HL-60/S4 (cell line): Measurements from ENCODE around the gene SLC66A1.

Experiments used
- in situ Hi-C: fragments of 300-500 bp; cut with MboI; formaldehyde crosslinking; loops from 2 replicates; pipeline ENCODE4 v1.14.3; 2022; ENCODE audit warnings: low sequenced_read_pairs

SLC66A1 gene

DNA sequence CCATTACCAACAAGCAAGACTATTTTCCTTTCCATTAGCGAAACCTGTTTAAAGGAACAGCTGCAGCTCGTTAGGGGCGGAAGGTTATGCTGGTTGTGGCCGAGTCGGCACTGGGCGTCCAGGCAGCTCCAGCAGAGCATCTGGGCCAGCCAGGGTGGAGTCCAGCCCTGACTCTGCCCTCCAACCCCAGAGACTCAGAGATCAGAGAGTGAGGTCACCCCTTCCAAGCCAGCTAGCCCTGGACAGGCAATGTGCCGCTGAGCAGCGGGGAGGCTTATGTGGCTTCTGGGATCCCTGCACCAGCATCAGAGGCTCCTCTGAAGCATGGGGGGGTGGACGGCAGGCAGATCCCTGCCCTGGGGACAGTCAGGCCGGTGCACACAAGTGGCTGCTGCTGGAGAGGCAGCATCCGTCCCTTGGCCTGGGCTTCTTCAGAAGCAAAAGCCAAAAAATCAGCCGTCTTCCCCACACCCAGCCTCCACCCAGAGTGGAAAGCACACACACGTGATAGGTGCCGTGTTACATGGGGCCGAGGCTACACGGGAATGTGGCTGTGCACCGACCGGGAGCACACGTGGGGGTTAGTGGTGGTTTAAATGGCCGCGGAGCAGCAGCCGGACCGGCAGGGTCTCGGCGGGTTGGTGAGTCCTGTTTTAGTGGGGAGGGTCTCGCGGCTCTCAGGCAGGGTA is 30.1 kb downstream of the SLC66A1 start:
- in situ Hi-C loops = loop anchor here (10.0 kb wide), 1 partner anchor 313 kb away; no protein-coding TSS in a partner anchor

DNA sequence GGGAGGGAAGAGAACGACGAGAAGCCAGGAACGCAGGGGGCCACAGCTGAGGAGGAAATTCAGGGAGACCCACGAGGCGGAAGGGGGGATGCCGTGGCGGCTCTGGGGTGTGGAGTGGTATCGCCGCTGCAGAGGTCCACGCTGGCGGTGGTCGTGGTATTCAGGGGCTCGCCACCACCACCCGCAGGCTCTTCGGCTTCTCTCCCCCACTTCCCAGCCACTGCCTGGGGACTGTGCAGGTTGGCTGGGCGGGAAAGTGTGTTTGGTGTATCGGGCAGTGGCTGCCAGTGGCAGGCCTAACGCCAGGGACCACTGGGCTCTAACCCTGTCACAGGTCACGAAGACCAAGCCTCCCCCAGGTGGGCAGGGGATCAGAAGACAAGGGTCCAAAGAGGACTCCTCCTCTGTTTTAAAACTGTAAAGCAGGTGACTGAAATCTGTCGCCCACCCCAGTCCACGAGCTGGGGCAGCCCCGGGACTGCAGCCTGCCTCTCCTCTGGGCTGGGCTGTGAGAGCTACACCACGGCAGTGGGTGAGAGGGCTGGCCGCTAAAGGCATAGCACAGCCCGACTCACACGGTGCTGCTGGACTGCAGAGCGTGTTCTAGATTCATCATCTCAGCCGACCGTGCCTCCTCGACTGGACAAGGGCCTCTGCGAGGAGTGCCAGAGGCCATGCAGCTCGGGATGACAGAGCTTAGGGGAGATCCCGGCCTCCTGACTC is 30.9 kb downstream of the SLC66A1 start:
- in situ Hi-C loops = loop anchor here (10.0 kb wide), 1 partner anchor 312 kb away; no protein-coding TSS in a partner anchor

DNA sequence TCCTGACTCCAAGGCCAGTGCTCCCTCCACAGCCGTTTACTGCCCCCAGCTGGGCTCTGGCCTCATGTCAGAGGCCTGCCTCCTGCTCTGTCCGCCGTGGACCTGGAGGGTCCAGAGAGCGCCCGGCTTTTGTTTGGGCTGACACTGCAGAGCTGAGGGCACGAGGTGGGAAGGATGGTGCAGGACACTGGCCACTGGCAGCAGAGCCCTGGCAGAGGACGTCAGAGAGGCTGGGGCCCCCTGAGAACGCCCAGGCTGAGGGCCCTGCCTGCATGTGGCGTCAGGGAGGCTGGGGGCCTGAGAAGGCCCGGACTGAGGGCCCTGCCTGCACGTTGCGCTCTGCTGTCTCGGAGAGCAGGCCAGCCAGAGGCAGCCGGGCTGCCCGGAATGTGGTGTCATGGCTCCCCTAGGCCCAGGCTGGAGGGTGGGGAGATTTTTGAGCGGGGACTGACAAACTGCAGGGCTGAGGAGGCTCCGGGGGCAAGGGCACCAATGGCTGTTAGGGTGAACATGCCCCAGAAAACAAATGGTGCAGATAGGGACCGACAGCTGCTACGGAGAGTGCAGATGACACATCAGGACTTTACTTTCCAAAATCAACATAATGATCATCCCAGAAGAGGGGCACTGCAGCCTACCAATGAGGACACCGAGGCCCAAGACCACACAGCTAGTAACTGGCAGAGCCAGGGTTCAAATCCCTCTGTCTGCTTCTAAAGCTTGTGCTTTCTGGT is 31.7 kb downstream of the SLC66A1 start:
- in situ Hi-C loops = loop anchor here (10.0 kb wide), 1 partner anchor 311 kb away; no protein-coding TSS in a partner anchor

DNA sequence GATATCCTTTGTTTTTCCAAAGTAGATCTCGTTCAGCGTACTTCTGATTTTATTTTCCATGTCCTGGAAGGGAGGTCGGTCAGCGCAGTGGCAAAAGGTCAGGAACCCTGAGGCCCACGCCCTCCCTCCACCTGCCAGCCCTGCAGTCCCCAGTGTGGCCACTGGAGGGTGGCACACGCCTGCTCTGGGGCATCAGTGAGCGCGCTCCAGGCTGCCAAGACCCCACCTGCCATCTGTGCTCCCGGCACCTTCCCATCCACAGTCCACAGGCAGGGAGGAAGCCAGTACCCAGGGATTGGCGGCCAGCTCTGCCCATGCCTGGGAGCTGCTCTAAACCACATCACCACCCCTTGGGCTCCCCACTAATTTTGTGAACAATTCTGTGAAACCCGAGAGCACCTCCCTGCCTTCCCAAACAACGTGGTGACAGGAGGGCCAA is 32.3 kb downstream of the SLC66A1 start:
- in situ Hi-C loops = loop anchor here (10.0 kb wide), 1 partner anchor 310 kb away; no protein-coding TSS in a partner anchor

DNA sequence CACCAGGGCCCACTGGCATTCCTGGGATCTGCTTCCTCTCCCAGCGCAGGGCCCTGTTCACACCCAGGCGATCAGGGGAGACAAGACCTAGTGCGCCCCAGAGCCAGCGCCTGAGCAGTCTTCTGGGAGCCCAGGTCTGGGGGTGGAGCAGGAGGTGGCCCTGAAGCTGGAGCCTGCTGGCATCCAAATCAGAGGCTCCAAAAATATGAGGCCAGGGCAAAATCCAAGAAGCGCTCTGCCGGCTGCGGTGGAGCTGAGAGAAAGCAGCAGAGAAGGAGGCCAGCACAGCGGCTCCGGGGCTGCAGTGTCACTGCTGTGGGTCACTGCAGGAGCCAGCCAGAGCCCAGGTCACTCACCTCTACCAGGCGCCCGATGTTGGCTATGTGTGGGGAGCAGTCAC is 32.7 kb downstream of the SLC66A1 start:
- in situ Hi-C loops = loop anchor here (10.0 kb wide), 1 partner anchor 310 kb away; no protein-coding TSS in a partner anchor

DNA sequence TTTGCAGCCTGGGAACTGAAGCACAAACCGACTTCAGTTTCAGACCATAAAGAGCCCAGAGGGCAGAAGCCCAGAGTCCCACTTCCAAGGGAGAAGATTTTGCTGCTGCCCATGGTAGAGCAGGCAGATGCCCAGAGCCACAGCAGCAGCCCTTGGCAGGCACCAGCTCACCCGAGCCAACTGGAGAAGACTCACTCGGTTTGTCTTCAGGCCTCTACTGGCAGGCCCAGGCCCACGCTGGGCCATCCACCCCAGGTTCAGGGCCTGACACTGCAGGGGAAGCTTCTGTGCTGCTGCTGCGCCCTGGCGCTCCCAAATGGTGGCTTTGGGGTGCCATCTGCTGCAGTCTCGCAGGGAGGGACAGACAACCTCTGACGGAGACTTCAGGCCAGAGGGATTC is 33.3 kb downstream of the SLC66A1 start:
- in situ Hi-C loops = loop anchor here (10.0 kb wide), 1 partner anchor 309 kb away; no protein-coding TSS in a partner anchor

DNA sequence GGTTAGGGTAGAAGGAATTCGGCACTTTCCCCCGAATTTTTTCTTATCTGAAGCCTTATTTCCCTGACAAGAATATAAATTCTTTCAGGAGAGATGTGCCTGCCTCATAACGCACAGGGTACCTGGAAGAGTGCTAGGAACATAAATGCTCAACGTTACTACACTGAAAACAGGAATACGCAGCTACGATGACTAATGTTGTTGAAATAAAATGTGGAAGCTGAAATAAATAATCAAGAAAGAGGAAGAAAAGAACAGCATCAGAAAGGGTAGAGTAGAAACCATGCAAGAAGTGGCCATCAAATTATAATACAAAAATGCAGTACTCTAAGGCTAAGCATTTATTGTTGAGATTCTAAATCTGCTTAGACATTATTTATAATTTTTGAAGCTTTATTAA is 33.9 kb downstream of the SLC66A1 start:
- in situ Hi-C loops = loop anchor here (10.0 kb wide), 1 partner anchor 309 kb away; no protein-coding TSS in a partner anchor

DNA sequence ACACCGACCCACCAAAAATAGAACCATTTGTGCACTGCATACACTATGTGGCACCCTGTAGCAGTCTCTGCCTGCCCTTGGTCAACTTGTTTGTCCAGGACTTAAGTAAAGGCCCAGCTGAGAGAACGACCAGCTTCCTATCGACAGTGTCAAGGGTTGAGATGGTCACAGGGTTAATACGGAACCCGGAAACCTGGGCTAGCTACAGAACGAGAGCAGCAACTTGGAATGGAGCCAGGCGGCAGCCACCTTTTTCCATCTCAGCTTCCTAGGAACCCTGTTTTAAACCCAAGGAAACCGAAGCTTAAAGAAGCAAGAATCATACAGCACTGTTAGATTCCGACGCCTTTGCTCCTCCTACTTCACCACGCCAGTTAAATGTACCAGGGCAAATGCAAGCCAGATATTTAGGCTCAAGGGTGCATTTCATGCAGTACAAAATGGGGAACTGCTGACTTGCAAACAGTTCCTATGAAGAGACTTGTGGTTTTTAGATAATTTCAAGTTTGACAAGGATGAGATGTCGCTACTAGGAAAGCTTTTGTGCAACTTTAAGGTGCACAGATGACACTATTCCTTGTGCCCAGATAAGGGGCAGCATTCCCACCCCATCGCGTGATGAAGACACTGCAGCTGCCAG is 35.5 kb downstream of the SLC66A1 start:
- in situ Hi-C loops = loop anchor here (10.0 kb wide), 1 partner anchor 307 kb away; no protein-coding TSS in a partner anchor

DNA sequence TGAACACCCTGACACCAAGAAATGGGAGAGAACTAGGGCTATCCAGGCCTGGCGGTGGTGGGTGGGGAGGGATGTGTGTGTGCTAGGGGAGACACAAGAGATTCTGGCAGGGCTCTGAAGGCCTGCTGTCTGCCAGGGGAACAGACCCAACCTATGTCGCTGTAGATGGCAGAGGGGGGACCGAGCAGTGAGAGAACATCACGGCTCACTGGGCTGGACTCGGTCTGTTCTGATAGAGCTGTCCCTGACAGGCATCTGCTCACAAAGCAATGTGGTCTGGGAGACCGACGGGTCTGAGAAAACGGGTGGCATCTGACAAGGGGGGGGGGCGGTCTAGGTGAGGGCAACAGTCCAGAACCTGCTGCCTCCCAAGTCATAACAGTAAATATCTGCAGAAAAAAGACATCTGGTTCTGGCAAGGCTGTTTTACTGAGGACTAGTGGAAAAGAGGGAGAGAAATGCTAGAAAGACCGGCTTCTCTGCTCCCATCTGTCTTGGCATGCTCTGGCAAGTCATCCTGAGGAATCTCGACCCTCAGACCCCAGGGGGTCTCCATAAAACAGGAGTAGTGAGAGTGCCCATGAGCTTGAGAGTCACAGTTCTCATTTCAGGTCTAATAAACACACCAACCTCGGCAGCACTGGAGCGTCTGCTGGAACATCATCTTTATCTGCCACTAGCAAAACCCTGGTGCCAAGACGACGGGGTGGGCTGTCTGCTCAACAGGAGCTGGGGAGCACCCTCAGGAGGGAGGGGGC is 36.5 kb downstream of the SLC66A1 start:
- in situ Hi-C loops = loop anchor here (10.0 kb wide), 1 partner anchor 306 kb away; no protein-coding TSS in a partner anchor

DNA sequence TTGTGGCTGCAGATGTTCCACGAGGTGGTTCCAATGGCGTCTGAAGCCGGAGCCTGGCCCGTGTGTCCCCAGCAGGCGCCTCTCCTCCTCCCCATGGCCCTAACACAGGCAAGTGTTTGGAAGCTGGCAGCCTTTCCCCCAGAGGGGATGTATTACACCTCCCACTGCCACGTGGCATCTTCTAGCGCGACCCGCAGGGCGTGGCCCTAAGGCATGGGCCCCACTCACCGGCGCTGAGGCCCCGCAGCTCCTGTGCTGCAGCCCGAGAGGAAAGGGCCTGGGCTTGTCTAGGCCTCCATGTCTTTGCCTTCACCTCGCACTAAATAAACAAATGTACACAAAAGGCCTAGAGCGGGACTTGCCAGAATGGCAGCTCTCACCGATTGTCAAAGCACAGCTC is 37.9 kb downstream of the SLC66A1 start:
- in situ Hi-C loops = loop anchor here (10.0 kb wide), 1 partner anchor 305 kb away; no protein-coding TSS in a partner anchor

DNA sequence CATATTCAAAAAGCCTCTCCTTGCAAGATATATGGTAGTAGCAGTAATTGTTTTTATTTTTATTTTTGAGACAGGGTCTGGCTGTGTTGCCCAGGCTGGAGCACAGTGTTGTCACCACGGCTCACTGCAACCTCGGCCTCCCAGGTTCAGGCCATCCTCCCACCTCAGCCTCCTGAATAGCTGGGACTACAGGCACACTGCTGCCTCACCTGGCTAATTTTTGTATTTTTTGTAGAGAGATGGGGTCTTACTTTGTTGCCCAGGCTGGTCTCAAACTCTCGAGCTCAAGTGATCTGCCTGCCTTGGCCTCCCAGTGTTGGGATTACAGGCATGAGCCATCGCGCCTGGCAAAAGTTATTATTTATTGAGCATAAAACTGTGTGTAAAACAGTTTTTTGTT is 38.4 kb downstream of the SLC66A1 start:
- in situ Hi-C loops = no loop called here

DNA sequence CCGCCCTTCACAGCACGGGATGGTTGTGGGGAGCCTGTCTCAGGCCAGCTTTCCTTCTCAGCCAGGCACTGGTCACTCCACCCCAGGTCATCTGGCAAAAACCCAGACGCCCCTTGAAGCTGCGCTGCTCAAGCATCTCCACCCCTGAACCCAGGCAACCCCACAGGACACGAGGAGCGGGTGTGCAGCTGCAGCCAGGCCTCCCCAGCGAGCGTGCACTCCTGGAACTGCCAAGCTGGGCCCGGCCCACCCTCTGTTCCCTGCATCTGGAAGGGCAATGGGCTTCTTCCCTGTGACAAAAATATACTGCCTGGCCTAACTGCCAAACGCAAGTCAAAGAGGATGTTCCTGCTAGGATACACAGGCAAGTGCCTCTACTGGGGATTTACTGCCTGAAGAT is 39.7 kb downstream of the SLC66A1 start:
- in situ Hi-C loops = no loop called here

DNA sequence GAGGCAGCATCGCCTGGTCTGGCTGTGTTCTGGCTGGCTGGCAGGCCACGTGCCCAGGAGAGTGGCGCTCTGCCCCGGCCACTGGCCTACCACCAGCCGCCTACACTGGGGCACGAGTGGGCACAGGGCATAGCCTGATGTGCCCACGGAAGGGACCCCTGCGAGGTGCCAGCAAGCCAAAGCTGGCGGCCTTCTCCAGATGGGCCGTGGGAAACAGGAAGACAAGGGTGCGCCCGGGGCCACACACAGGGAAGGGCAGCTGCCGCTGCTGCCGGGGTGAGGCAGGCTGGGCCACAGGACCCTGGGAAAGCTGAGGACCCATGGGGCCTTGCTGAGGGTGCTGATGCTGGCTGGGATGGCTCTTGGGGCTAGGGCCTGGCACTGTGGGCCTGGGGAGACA is 40.7 kb downstream of the SLC66A1 start:
- in situ Hi-C loops = no loop called here

DNA sequence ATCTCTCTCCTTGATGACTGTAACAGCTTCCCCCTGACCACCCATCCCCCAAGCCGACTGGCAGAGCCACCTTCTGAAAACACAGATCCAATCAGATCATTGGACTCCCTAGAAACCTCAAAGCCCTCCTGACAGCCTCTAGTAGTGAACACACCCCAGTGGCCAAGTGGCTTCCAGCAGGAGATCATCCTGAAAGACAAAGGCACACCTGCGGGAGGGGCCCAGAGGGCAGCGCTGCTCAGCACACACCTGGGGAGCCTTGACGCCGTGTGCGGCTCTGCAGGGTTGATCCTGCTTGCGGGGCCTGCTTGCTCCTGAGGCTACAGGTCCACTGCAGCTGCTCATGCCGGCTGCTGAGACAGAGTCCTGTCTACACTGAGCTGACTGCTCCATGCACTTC is 41.5 kb downstream of the SLC66A1 start:
- in situ Hi-C loops = no loop called here

DNA sequence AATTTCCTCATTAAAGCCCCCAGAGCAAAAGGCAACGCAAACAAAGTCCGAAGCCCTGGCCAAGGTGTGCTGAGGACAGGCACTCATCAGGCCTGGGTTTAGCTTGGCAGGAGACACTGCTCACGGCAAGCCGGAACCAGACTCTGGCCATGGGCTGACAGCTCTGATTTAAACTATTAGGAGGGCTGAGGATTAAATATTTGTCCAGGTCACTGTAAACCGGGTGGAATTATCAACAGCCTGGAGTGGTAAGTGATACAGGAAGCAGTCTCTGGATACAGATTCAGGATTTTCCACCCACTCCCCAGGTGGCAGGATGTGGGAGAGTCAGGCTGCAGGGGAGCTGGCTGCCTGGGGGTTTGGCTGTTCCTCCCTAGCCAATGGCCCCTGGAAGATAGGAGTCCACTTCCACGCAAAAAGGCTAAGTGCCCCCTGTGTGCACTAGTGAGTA is 42.4 kb downstream of the SLC66A1 start:
- in situ Hi-C loops = no loop called here

DNA sequence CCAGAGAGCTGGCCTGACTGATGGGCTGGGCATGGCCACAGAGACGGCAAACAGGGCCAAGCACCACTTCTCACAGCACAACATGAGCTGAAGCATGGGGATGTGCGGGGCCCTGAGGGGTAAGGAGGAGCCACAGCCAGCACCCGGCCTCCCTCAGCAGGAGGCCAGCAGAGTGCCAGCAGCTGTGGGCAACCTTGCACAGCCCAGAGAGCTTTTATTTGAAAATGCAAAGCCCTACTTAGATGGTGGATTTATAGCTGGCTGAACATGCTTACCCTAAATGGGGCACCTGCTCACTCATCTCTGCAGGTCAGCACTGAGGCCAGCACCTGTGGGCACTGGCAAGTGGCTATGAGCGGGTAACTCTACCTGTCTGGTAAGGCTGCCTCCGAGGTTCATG is 44.1 kb downstream of the SLC66A1 start:
- in situ Hi-C loops = no loop called here

DNA sequence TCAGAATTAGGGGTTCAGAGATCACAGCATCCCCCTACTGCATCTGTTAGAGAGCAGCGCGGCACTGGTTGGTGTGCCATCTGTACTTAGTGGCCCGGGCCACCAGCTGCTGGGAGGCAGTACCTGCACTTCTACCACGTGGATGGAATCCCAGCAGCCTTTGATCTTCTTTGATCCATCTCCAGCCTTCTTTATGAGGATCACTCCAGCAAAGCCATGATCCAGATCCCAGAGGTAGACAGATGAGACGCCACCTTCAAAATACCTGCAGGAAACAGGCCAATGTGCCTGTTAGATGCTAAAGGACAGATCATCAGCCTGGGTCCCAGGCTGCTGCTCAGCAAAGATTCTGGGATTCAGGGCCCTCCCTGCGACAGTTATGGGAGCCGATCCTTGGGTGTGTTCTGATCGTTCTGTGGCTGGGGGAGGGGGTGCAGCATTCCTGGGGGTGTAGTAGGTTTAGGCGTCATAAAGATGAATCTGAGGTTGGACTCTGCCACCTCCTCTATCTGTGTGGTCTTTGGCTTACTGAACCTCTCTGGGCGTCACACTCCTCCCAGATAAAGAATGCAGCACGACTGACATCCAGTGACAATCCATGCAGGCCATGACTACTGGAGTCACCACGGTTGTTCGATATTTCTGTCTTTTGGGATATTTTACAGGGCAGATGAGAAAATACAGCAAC is 45.3 kb downstream of the SLC66A1 start:
- in situ Hi-C loops = no loop called here

DNA sequence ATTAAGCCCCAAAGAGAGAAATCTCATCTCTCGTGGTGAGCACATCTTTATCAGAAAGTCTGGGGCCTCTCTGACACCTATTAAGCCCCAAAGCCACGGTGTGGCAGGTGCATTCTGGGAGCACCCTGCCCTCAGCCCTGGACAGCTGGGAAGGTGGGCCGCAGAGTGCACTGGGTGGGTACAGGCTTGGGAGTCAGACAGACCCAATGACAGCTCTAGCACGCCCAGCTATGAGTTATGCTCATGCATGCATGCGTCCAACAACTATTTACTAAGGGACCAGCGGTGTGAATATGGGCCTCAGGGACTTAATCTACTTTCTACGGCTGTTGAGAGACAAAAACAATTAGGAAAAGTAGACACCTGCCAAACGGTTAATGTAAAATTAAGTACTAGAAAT is 46.6 kb downstream of the SLC66A1 start:
- in situ Hi-C loops = no loop called here

DNA sequence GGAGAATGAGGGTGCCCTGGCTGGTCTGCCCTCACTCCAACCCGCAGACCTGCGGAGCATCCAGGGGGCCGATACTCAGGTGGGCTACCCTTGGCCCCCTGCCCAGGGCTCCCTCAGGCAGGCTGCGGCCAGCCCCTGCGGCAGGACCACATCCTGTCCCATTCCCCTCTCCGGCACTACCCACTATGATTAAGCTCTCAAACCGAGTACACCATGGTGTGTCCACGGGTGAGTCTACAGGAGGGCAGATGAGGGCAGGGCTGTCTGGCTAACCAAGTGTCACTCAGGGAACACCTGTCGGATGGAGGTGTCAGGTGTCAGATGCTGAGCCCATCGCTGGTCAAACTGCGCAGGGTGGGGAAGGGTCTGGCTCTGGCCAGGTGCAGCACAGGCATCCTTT is 47.2 kb downstream of the SLC66A1 start:
- in situ Hi-C loops = no loop called here
